ENCODE results near the gene GAREM1. TPM values are rescaled to one million over a fixed set of nuclear protein-coding genes. Genes with fewer than 3 reads are reported as not detected.

The GAREM1 gene
- total RNA-seq, 1 experiment from 2014 or later = 11.1 TPM

DNA sequence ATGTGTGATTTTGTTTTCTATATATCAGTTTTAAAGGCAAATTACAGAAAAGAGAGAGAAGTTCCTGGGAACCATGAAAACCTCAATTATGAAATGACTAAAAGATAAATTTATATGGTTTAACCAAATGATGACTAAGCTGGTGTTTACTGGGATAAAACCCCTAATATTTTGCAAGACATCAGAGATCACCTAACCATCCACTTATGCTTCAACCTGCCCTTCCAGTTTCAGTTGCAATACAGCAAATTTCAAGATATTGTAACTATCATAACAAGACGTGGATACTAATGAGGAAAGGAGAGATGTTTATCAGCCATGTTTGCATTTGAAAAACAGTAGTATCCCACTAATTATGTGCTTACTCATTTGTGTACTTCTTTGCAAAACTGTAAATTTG, 108.2 kb downstream of the GAREM1 start:
- no peak overlapping the region for H3K4me3 ChIP-seq (replicated peaks in 1 of 2; ENCODE audit: low read depth in 1 of 2, low read length in 2 of 2)
- no peak for DNase-seq (ENCODE audit: low read depth, low spot score)
- no peaks in the 10 kb centered on the region for H4K20me1 ChIP-seq (ENCODE audit: insufficient read depth)
- no TSS peak for BruUV-seq (replicated peaks)
- intact Hi-C loops (cut with micrococcal nuclease) = no loop called here
- no peak for ATAC-seq
- no peak overlapping the region for H2AFZ ChIP-seq (ENCODE audit: low read depth, low read length, poor library complexity, severe bottlenecking)
- H3K9me2 ChIP-seq (ENCODE audit: insufficient read depth) = no peaks in the 10 kb centered on the region
- no peaks in the 10 kb centered on the region; a peak in 1 of 4 replicates for H3K4me1 ChIP-seq (ENCODE audit: control insufficient read depth in 1 of 2, insufficient read depth in 2 of 2, low read length in 2 of 2)
- TF ChIP-seq JUND (IDR thresholded peaks at IDR 0.05) (no peak), EZH2phosphoT487 (IDR thresholded peaks at IDR 0.05; ENCODE audit: borderline replicate concordance) (no peak), CBX3 (IDR thresholded peaks at IDR 0.05; ENCODE audit: low read depth) (no peak), SP1 (IDR thresholded peaks at IDR 0.05; ENCODE audit: low read depth) (no peak), FOSL1 (IDR thresholded peaks at IDR 0.05; ENCODE audit: low read depth) (no peak), ELF1 (IDR thresholded peaks at IDR 0.05; ENCODE audit: borderline replicate concordance, low read depth) (no peak), ZFX (IDR thresholded peaks at IDR 0.05) (no peak), POLR2AphosphoS5 (IDR thresholded peaks at IDR 0.05; ENCODE audit: low read depth, low read length) (no peak), TCF7L2 (IDR thresholded peaks at IDR 0.05; ENCODE audit: borderline replicate concordance, extremely low read depth, insufficient read depth, insufficient read length) (no peak), EZH2 (IDR thresholded peaks at IDR 0.05) (no peak), YY1 (IDR thresholded peaks at IDR 0.05; ENCODE audit: extremely low read depth, insufficient replicate concordance, low read depth, low read length) (no peak), CEBPB (IDR thresholded peaks at IDR 0.05; ENCODE audit: low read depth) (no peak), SIN3A (IDR thresholded peaks at IDR 0.05; ENCODE audit: low read depth) (no peak), SRF (IDR thresholded peaks at IDR 0.05; ENCODE audit: low read depth) (no peak), ZNF274 (IDR thresholded peaks at IDR 0.05; ENCODE audit: low read depth, low read length) (no peak), EGR1 (IDR thresholded peaks at IDR 0.05; ENCODE audit: low read depth) (no peak), RAD21 (IDR thresholded peaks at IDR 0.05; ENCODE audit: low read depth) (no peak)
- TF ChIP-seq, protein P1, sequence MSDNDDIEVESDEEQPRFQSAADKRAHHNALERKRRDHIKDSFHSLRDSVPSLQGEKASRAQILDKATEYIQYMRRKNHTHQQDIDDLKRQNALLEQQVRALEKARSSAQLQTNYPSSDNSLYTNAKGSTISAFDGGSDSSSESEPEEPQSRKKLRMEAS (IDR thresholded peaks at IDR 0.05) = no peak
- TF ChIP-seq, protein P2, sequence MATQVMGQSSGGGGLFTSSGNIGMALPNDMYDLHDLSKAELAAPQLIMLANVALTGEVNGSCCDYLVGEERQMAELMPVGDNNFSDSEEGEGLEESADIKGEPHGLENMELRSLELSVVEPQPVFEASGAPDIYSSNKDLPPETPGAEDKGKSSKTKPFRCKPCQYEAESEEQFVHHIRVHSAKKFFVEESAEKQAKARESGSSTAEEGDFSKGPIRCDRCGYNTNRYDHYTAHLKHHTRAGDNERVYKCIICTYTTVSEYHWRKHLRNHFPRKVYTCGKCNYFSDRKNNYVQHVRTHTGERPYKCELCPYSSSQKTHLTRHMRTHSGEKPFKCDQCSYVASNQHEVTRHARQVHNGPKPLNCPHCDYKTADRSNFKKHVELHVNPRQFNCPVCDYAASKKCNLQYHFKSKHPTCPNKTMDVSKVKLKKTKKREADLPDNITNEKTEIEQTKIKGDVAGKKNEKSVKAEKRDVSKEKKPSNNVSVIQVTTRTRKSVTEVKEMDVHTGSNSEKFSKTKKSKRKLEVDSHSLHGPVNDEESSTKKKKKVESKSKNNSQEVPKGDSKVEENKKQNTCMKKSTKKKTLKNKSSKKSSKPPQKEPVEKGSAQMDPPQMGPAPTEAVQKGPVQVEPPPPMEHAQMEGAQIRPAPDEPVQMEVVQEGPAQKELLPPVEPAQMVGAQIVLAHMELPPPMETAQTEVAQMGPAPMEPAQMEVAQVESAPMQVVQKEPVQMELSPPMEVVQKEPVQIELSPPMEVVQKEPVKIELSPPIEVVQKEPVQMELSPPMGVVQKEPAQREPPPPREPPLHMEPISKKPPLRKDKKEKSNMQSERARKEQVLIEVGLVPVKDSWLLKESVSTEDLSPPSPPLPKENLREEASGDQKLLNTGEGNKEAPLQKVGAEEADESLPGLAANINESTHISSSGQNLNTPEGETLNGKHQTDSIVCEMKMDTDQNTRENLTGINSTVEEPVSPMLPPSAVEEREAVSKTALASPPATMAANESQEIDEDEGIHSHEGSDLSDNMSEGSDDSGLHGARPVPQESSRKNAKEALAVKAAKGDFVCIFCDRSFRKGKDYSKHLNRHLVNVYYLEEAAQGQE (IDR thresholded peaks at IDR 0.05; ENCODE audit: low read depth) = no peak
- TF ChIP-seq, protein P3, sequence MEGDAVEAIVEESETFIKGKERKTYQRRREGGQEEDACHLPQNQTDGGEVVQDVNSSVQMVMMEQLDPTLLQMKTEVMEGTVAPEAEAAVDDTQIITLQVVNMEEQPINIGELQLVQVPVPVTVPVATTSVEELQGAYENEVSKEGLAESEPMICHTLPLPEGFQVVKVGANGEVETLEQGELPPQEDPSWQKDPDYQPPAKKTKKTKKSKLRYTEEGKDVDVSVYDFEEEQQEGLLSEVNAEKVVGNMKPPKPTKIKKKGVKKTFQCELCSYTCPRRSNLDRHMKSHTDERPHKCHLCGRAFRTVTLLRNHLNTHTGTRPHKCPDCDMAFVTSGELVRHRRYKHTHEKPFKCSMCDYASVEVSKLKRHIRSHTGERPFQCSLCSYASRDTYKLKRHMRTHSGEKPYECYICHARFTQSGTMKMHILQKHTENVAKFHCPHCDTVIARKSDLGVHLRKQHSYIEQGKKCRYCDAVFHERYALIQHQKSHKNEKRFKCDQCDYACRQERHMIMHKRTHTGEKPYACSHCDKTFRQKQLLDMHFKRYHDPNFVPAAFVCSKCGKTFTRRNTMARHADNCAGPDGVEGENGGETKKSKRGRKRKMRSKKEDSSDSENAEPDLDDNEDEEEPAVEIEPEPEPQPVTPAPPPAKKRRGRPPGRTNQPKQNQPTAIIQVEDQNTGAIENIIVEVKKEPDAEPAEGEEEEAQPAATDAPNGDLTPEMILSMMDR (IDR thresholded peaks at IDR 0.05 in 2 of 3, conservative IDR thresholded peaks at IDR 0.05 in 1 of 3; ENCODE audit: borderline replicate concordance in 1 of 3, insufficient read depth in 1 of 3, low read depth in 2 of 3, low read length in 2 of 3) = no peak
- H3K9me3 ChIP-seq (ENCODE audit: control insufficient read depth in 1 of 2, insufficient read depth in 1 of 2, low read depth in 1 of 2, low read length in 2 of 2) = no peaks in the 10 kb centered on the region
- no peaks in the 10 kb centered on the region for H3K79me2 ChIP-seq (ENCODE audit: insufficient read depth, low read length)
- no peaks in the 10 kb centered on the region for H3K27me3 ChIP-seq (ENCODE audit: insufficient read depth, low read length)
- H3K4me2 ChIP-seq (ENCODE audit: low read length) = no peak overlapping the region
- no peak overlapping the region for H3K9ac ChIP-seq (ENCODE audit: low read length)
- RAD21 ChIA-PET (ENCODE audit: low non-redundant PET in 1 of 2, low total read pairs in 2 of 2, uncharacterized antibody in 2 of 2, unreplicated experiment in 2 of 2) = no interaction called here
- CTCF ChIA-PET = no interaction called here
- H3K36me3 ChIP-seq (ENCODE audit: control insufficient read depth in 1 of 2, insufficient read depth in 2 of 2, low read length in 2 of 2) = no peaks in the 10 kb centered on the region
- POLR2A ChIA-PET = no interaction called here
- no peak overlapping the region for H3K27ac ChIP-seq (ENCODE audit: low read depth, low read length)

All from HCT116 (cell line).